MM.1S (cell line): ENCODE measurements around the gene SLC8A1.

Experiments
- CTCF ChIP-seq: fragments of 300-600 bp; sonication (generic); IDR thresholded peaks from 2 replicates; pipeline ENCODE4 v1.5.1; 2016; ENCODE audit warnings: antibody characterized with exemption, low read length, mixed read lengths
- EZH2 ChIP-seq: fragments of 300-600 bp; sonication (generic); optimal IDR thresholded peaks from 2 replicates; pipeline ENCODE3; 2017; ENCODE audit warnings: low read depth, mild to moderate bottlenecking, antibody characterized with exemption, low read length, mixed read lengths
- EZH2phosphoT487 ChIP-seq: fragments of 300-600 bp; sonication (generic); IDR thresholded peaks from 2 replicates; pipeline ENCODE4 v1.6.1; 2018; ENCODE audit warnings: antibody characterized with exemption, low read length

- TF ChIP-seq CTCF (no peak), EZH2 (no peak), EZH2phosphoT487 (no peak)
Observed at GRCh38 chr2:40249577-40249976, 202.3 kb downstream of the SLC8A1 start.
